SU-DHL-6 (cell line): ENCODE measurements around the gene CD200.

Experiments used
- H2AFZ ChIP-seq: fragments of 200-600 bp; sonication (generic); 2 replicates; pipeline ENCODE4 v1.6.1; 2014; ENCODE audit warnings: low read depth, mild to moderate bottlenecking, moderate library complexity, mixed read lengths, antibody characterized with exemption, low read length; ENCODE audit not compliant: severe bottlenecking
- H3F3A ChIP-seq: fragments of 200-600 bp; shearing (Covaris generic); 2 replicates; pipeline ENCODE4 v1.6.0; 2016; ENCODE audit warnings: antibody characterized with exemption, mild to moderate bottlenecking; ENCODE audit not compliant: insufficient read depth
- H3K27ac ChIP-seq: fragments of 200-600 bp; sonication (generic); 2 replicates; pipeline ENCODE4 v1.5.1; 2016; ENCODE audit warnings: low read depth, mild to moderate bottlenecking, low read length, moderate library complexity, mixed read lengths
- H3K27me3 ChIP-seq: fragments of 200-600 bp; sonication (generic), shearing (Covaris generic); 2 replicates; pipeline ENCODE4 v1.6.0; 2014; ENCODE audit warnings: mild to moderate bottlenecking, low read length
- H3K36me3 ChIP-seq: fragments of 200-600 bp; sonication (generic); 2 replicates; pipeline ENCODE4 v1.6.1; 2014; ENCODE audit warnings: mild to moderate bottlenecking, low read length, mixed read lengths
- H3K4me2 ChIP-seq: fragments of 300-600, 200-600 bp; shearing (Covaris generic), sonication (generic); 2 replicates; pipeline ENCODE4 v1.6.0; 2014; ENCODE audit warnings: low read length, low read depth, mild to moderate bottlenecking; ENCODE audit not compliant: poor library complexity, severe bottlenecking
- H3K4me3 ChIP-seq: fragments of 200-600 bp; sonication (generic); 2 replicates; pipeline ENCODE4 v1.5.1; 2014; ENCODE audit warnings: antibody characterized with exemption, low read length, mild to moderate bottlenecking, mixed read lengths; ENCODE audit not compliant: insufficient read depth, poor library complexity, severe bottlenecking
- H3K79me2 ChIP-seq: fragments of 200-600 bp; sonication (generic); 2 replicates; pipeline ENCODE4 v1.6.1; 2014; ENCODE audit warnings: mild to moderate bottlenecking, low read length, moderate library complexity; ENCODE audit not compliant: insufficient read depth
- H3K9ac ChIP-seq: fragments of 200-600 bp; sonication (generic); 2 replicates; pipeline ENCODE4 v1.7.0; 2014; ENCODE audit warnings: mild to moderate bottlenecking, low read length
- H3K9me2 ChIP-seq: fragments of 200-600 bp; sonication (generic); replicated peaks from 2 replicates; pipeline ENCODE4 v1.6.1; 2014; ENCODE audit warnings: low read length; ENCODE audit not compliant: insufficient read depth
- H3K9me3 ChIP-seq: fragments of 200-600 bp; sonication (generic); 2 replicates; pipeline ENCODE4 v1.6.1; 2014; ENCODE audit warnings: low read length, mixed read lengths; ENCODE audit not compliant: insufficient read depth
- H4K20me1 ChIP-seq: fragments of 200-600 bp; sonication (generic); 2 replicates; pipeline ENCODE4 v1.6.1; 2014; ENCODE audit warnings: low read depth, mild to moderate bottlenecking, antibody characterized with exemption, low read length, moderate library complexity, mixed read lengths
- EZH2phosphoT487 ChIP-seq: fragments of 200-600 bp; sonication (generic), shearing (Covaris generic); conservative IDR thresholded peaks from 2 replicates; pipeline ENCODE4 v1.6.1; 2018; ENCODE audit warnings: mild to moderate bottlenecking, antibody characterized with exemption, low read length, moderate library complexity, mixed read lengths
- TF ChIP-seq, protein P1 (sequence below): fragments of 200-600 bp; sonication (generic); IDR thresholded peaks from one replicate; pipeline ENCODE4 v1.5.1; 2017; ENCODE audit warnings: antibody characterized with exemption, mild to moderate bottlenecking, low read length, moderate library complexity; ENCODE audit not compliant: insufficient read depth, poor library complexity, severe bottlenecking

Gene CD200

DNA sequence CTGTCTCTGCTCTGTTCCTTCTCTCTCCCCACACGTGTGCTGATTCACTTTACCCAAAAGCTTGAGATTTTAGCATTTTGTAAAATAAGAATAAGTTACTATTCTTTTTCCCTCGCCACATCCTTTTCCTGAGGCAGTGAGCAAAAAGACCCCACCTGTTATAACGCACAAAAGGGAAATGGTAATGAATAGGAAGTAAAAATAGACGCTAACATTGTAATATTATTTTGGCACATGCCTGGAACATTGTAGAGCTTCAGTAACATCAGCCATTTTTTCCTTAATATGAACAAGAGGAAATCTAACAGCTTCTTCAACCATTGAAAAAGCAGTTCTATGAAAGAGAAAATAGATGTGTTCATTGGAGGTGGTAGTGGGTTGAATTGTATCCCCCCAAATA, 40.5 kb downstream of the CD200 start:
- H3K36me3 ChIP-seq = no peaks in the 10 kb centered on the region
- H3K4me2 ChIP-seq = no peak overlapping the region
- no peaks in the 10 kb centered on the region for H3K9me2 ChIP-seq
- H3K4me3 ChIP-seq = no peak overlapping the region
- H3K27me3 ChIP-seq = no peaks in the 10 kb centered on the region
- TF ChIP-seq EZH2phosphoT487 = no peak
- TF ChIP-seq, protein P1, sequence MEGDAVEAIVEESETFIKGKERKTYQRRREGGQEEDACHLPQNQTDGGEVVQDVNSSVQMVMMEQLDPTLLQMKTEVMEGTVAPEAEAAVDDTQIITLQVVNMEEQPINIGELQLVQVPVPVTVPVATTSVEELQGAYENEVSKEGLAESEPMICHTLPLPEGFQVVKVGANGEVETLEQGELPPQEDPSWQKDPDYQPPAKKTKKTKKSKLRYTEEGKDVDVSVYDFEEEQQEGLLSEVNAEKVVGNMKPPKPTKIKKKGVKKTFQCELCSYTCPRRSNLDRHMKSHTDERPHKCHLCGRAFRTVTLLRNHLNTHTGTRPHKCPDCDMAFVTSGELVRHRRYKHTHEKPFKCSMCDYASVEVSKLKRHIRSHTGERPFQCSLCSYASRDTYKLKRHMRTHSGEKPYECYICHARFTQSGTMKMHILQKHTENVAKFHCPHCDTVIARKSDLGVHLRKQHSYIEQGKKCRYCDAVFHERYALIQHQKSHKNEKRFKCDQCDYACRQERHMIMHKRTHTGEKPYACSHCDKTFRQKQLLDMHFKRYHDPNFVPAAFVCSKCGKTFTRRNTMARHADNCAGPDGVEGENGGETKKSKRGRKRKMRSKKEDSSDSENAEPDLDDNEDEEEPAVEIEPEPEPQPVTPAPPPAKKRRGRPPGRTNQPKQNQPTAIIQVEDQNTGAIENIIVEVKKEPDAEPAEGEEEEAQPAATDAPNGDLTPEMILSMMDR = no peak
- H2AFZ ChIP-seq = peak overlapping the region; percentile 4
- no peak overlapping the region for H3K9ac ChIP-seq
- H3K27ac ChIP-seq = no peak overlapping the region
- no peaks in the 10 kb centered on the region for H3K79me2 ChIP-seq
- H4K20me1 ChIP-seq = no peaks in the 10 kb centered on the region
- no peaks in the 10 kb centered on the region for H3F3A ChIP-seq
- H3K9me3 ChIP-seq = no peaks in the 10 kb centered on the region

DNA sequence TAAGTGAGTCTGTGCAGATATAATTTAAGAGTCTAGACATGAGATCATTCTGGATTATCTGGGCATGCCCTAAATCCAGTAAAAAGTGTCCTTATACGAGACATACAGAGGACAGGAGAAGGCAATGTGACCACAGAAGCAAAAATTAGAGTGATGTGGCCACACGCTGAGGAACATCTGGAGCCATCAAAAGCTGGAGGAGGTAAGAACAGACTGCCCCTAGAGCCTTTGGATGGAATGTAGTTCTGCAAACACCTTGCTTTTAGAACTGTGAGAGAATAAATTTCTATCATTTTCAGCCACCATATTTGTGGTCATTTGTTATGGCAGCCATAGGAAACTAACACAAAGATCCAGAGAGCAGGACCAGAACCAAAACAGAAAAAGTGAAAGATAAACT, 41.0 kb downstream of the CD200 start:
- no peak for TF ChIP-seq EZH2phosphoT487
- TF ChIP-seq, protein P1 = no peak
- Histone ChIP-seq H3K4me3 (no peak overlapping the region), H4K20me1 (no peaks in the 10 kb centered on the region), H3F3A (no peaks in the 10 kb centered on the region), H3K9me3 (no peaks in the 10 kb centered on the region), H3K79me2 (no peaks in the 10 kb centered on the region), H3K9me2 (no peaks in the 10 kb centered on the region), H3K27ac (no peak overlapping the region), H3K27me3 (no peaks in the 10 kb centered on the region), H3K9ac (no peak overlapping the region), H3K4me2 (no peak overlapping the region), H3K36me3 (no peaks in the 10 kb centered on the region), H2AFZ (peak overlapping the region; percentile 4)

DNA sequence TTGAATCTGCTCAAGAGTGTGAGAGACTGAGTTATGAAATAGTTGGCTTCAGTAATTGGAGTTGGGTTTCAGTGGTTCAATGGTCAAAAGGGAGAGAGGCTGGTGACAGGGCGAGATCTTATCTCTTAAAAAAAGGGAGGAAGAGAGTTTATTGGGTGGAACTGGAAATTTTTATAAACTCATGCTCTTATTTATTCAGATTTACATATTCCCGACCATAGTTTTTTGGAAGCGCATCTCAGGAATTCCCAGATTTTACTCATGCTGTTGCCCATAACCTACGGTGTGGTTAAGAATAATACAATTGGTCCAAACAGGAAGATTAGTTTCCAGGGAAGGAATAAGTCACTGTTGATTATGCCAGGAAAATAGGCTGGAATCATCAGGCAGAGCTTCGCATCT, 41.4 kb downstream of the CD200 start:
- Histone ChIP-seq H3K9ac (no peak overlapping the region), H3K79me2 (no peaks in the 10 kb centered on the region), H3K36me3 (no peaks in the 10 kb centered on the region), H3K27me3 (no peaks in the 10 kb centered on the region), H3K4me2 (no peak overlapping the region), H3K27ac (no peak overlapping the region), H3K9me2 (no peaks in the 10 kb centered on the region), H4K20me1 (no peaks in the 10 kb centered on the region), H3K9me3 (no peaks in the 10 kb centered on the region), H3F3A (no peaks in the 10 kb centered on the region), H2AFZ (peak overlapping the region; percentile 4), H3K4me3 (no peak overlapping the region)
- TF ChIP-seq, protein P1 = no peak
- no peak for TF ChIP-seq EZH2phosphoT487

DNA sequence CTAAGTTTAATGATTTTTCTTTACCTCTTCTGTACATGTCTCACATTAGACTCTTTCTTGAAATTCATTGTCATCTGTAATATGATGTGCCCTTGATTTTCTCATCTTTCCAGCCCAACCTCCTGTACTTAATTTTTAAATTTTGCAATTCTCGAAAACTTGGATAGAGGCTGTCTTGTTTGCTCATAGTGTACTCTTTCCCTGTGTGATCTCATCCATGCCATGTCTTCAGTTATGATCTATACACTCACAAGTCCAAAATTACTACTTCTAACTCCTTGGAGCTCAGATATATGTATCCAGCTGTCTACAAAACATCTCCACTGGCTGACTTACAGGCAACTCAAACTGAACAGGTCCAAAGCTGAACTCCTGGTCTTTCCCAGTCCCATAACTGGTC, 42.2 kb downstream of the CD200 start:
- no peaks in the 10 kb centered on the region for H3K9me2 ChIP-seq
- no peaks in the 10 kb centered on the region for H3K36me3 ChIP-seq
- H3K4me2 ChIP-seq = no peak overlapping the region
- H3K27me3 ChIP-seq = no peaks in the 10 kb centered on the region
- H3K79me2 ChIP-seq = no peaks in the 10 kb centered on the region
- H2AFZ ChIP-seq = no peak overlapping the region
- H4K20me1 ChIP-seq = no peaks in the 10 kb centered on the region
- no peak overlapping the region for H3K27ac ChIP-seq
- TF ChIP-seq EZH2phosphoT487 = no peak
- TF ChIP-seq, protein P1 = no peak
- H3K9ac ChIP-seq = no peak overlapping the region
- no peak overlapping the region for H3K4me3 ChIP-seq
- no peaks in the 10 kb centered on the region for H3K9me3 ChIP-seq
- H3F3A ChIP-seq = no peaks in the 10 kb centered on the region
